ENCODE data around the gene NYAP2. TPM values are rescaled to one million over a fixed set of nuclear protein-coding genes. Genes with fewer than 3 reads are reported as not detected.

The NYAP2 gene
- total and polyA plus RNA-seq, 10 of the 15 experiments (the other 5 are each of a cell fraction or from before 2014, with no cell fraction given), result 0.03 TPM; not detected in 9

- TF ChIP-seq PKNOX1 (IDR thresholded peaks at IDR 0.05), result no peak
- no peak for TF ChIP-seq IKZF1 (conservative IDR thresholded peaks at IDR 0.05)
- no peak for TF ChIP-seq BACH1 (IDR thresholded peaks at IDR 0.05; ENCODE audit: borderline replicate concordance)
- no peak for TF ChIP-seq IRF5 (IDR thresholded peaks at IDR 0.05; ENCODE audit: borderline replicate concordance)
- no peak for TF ChIP-seq ATF7 (IDR thresholded peaks at IDR 0.05; ENCODE audit: low read depth)
- no peak for TF ChIP-seq ATF2 (IDR thresholded peaks at IDR 0.05; ENCODE audit: low read length)
- no peak for TF ChIP-seq ZNF24 (IDR thresholded peaks at IDR 0.05)
Measured at GRCh38 chr2:225614915-225615314, 215.4 kb downstream of the NYAP2 start (continued).

- CTCF ChIA-PET, result interaction anchor here (0.6 to 1.4 kb wide), 2 partner anchors 11 to 382 kb away, joined by 3 to 4 read pairs; no protein-coding TSS in a partner anchor
- intact Hi-C loops (cut with micrococcal nuclease; ENCODE audit: unreplicated experiment), result no loop called here
- no peak overlapping the region for H2AFZ ChIP-seq (ENCODE audit: control insufficient read depth, low read depth, low read length)
Measured at GRCh38 chr2:225615514-225615913, 216.0 kb downstream of the NYAP2 start.

More at GRCh38 chr2:225615514-225615913, 216.0 kb downstream of the NYAP2 start:
- no peaks in the 10 kb centered on the region for H3K9me3 ChIP-seq (replicated peaks; ENCODE audit: control insufficient read depth, insufficient read depth, low read length)
- in situ Hi-C loops (cut with MboI), result no loop called here
- no peak for DNase-seq (ENCODE audit: low read depth, low spot score)
- ChIA-PET POLR2A (no interaction called here), SMC1A (ENCODE audit: uncharacterized antibody, unreplicated experiment) (no interaction called here), RAD21 (ENCODE audit: unreplicated experiment) (no interaction called here)
- no peak for ATAC-seq
- FAIRE-seq, result no peak
- no peaks in the 10 kb centered on the region for H4K20me1 ChIP-seq (ENCODE audit: control insufficient read depth, insufficient read depth)
- BruUV-seq (replicated peaks), result no TSS peak
- H3K9ac ChIP-seq (ENCODE audit: control insufficient read depth, insufficient read depth, low read length), result no peak overlapping the region
- H3K4me3 ChIP-seq, result no peak overlapping the region
- no peaks in the 10 kb centered on the region for H3K4me1 ChIP-seq (ENCODE audit: control insufficient read depth, insufficient read depth, low read length)
- no peaks in the 10 kb centered on the region for H3K79me2 ChIP-seq (ENCODE audit: control insufficient read depth, insufficient read depth, low read length)
- 4% methylated on average over 3 of the region's 3 CpGs for WGBS (ENCODE audit: insufficient coverage, insufficient replicate concordance, low lambda C conversion rate, missing lambda C conversion rate)
- no peak overlapping the region for H3K4me2 ChIP-seq (ENCODE audit: control insufficient read depth, insufficient read depth)
- H3K36me3 ChIP-seq (ENCODE audit: control insufficient read depth in 2 of 2, insufficient read depth in 2 of 2, low read length in 1 of 2), result no peaks in the 10 kb centered on the region
- TF ChIP-seq ZBTB11 (CRISPR knock-in tag; IDR thresholded peaks at IDR 0.05) (no peak), REST (IDR thresholded peaks at IDR 0.05; ENCODE audit: low read depth, low read length) (no peak), ZBTB33 (IDR thresholded peaks at IDR 0.05) (no peak)
- H3K27me3 ChIP-seq (replicated peaks in 1 of 2; ENCODE audit: control insufficient read depth in 2 of 2, insufficient read depth in 2 of 2, low read length in 1 of 2), result no peaks in the 10 kb centered on the region
- H3K27ac ChIP-seq (ENCODE audit: control insufficient read depth, insufficient read depth), result no peak overlapping the region

All from GM12878 (cell line).